Natural killer cell treated with Interleukin-12 subunit alpha and Interleukin-12 subunit beta and Interleukin-15 and Interleukin-18, amount 100 ng/mL, for 72 hours (primary cell): ENCODE measurements around the gene TIGD3. TPM values are rescaled to one million over a fixed set of nuclear protein-coding genes. Genes with fewer than 3 reads are reported as not detected.

Source experiments
- ATAC-seq, 2 donors: fragments of 150-1000 bp; cut with Tn5 transposase in 1 of 2; sonication (Bioruptor Pico), chemical (Tn5 transposase) in 1 of 2; 2 replicates each; pipeline ENCODE4 v1.10.0; 2021
- DNase-seq: peaks from one replicate; pipeline ENCODE4 v3.0.0; 2022; ENCODE audit warnings: low spot score
- H3K27ac Mint-ChIP-seq, 2 donors: 1 replicate in 1 of 2; 2 replicates in 1 of 2; pipeline ENCODE4 v1.8.0; 2022; ENCODE audit warnings: mixed read lengths in 2 of 2, mild to moderate bottlenecking in 1 of 2, moderate library complexity in 1 of 2
- H3K27me3 Mint-ChIP-seq, 2 donors: 1 replicate in 1 of 2; 2 replicates in 1 of 2; pipeline ENCODE4 v1.8.0; 2022; ENCODE audit warnings: mixed read lengths in 2 of 2
- H3K36me3 Mint-ChIP-seq: one replicate; pipeline ENCODE4 v1.8.0; 2022; ENCODE audit warnings: mixed read lengths
- H3K4me1 Mint-ChIP-seq, 2 donors: 1 replicate in 1 of 2; 2 replicates in 1 of 2; pipeline ENCODE4 v1.8.0; 2022; ENCODE audit warnings: low read depth in 2 of 2, mixed read lengths in 2 of 2, mild to moderate bottlenecking in 1 of 2
- H3K4me3 Mint-ChIP-seq: one replicate; pipeline ENCODE4 v1.8.0; 2022; ENCODE audit warnings: mixed read lengths
- H3K9me3 Mint-ChIP-seq: 2 replicates; pipeline ENCODE4 v1.8.0; 2022; ENCODE audit warnings: mixed read lengths
- total RNA-seq, 2 donors: library from RNA; stranded (reverse); gene quantifications; one replicate each; pipeline ENCODE4 v1.2.3, GENCODE V29; 2022

The TIGD3 gene
- total RNA-seq, 2 donors from 2014 or later = 0.59 to 1.3 TPM

GRCh38 chr11:65382033-65382803 is 27.7 kb downstream of the TIGD3 start, which contains the start of gene SLC25A45:
TSS of gene SLC25A45 (minus strand) at chr11:65382646. CDS start at chr11:65381951, 695 bp downstream.
- peak within 1 kb of the TSS; percentile 99 to 100 for H3K27ac Mint-ChIP-seq
- ATAC-seq = peak; percentile 90 to 93
- DNase-seq = peak; percentile 96
- H3K4me3 Mint-ChIP-seq = peak within 1 kb of the TSS; percentile 94
- H3K36me3 Mint-ChIP-seq = no peaks in the 10 kb centered on the region
- H3K4me1 Mint-ChIP-seq = peaks cover 38 to 41% of the 10 kb centered on the region in 2 donors
- H3K27me3 Mint-ChIP-seq = no peaks in the 10 kb centered on the region
- no peaks in the 10 kb centered on the region for H3K9me3 Mint-ChIP-seq

- peak; percentile 53 for DNase-seq
- peak overlapping the region; percentile 99 to 100 for H3K27ac Mint-ChIP-seq
- H3K9me3 Mint-ChIP-seq = no peaks in the 10 kb centered on the region
- ATAC-seq = no peak
- no peaks in the 10 kb centered on the region for H3K36me3 Mint-ChIP-seq
- no peaks in the 10 kb centered on the region for H3K27me3 Mint-ChIP-seq
- H3K4me3 Mint-ChIP-seq = peak overlapping the region; percentile 94
- H3K4me1 Mint-ChIP-seq = peaks cover 41 to 44% of the 10 kb centered on the region in 2 donors
Measured at GRCh38 chr11:65382804-65383368, 28.3 kb downstream of the TIGD3 start.

- H3K4me1 Mint-ChIP-seq = peaks cover 46 to 52% of the 10 kb centered on the region in 2 donors
- H3K4me3 Mint-ChIP-seq = peak overlapping the region; percentile 94
- H3K27ac Mint-ChIP-seq = peak overlapping the region; percentile 99 to 100
- ATAC-seq = no peak
- DNase-seq = no peak
- H3K9me3 Mint-ChIP-seq = no peaks in the 10 kb centered on the region
- no peaks in the 10 kb centered on the region for H3K36me3 Mint-ChIP-seq
- H3K27me3 Mint-ChIP-seq = no peaks in the 10 kb centered on the region
Measured at GRCh38 chr11:65383778-65384177, 29.2 kb downstream of the TIGD3 start.

DNA sequence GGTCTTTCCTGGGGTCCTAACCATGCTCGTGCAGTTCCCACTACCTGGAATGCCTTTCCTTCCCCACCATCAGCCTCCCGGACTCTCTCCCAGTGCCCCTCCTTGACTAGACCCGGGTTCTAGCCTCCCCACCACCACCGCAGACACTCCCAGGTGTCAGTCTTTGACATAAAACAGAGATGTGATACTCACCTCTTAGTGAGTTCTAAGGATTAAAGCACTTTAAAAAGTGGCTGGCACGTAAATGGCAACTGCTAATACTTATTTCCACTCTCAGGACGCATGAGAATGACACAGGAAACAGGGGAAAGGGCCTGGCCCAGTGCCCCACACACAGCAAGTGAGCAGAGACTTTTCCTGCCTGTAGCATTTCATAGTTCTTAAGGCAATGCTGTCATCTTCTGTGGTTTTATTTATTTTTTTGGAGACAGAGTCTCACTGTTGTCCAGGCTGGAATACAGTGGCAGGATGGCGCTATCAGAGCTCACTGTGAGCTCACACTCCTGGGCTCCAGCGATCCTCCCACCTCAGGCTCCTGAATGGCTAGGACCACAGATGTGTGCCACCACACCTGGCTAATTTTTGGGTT is 29.8 kb downstream of the TIGD3 start:
- Mint-ChIP-seq H3K4me1 (peaks cover 52 to 57% of the 10 kb centered on the region in 2 donors), H3K4me3 (peak overlapping the region; percentile 94), H3K27me3 (no peaks in the 10 kb centered on the region), H3K9me3 (no peaks in the 10 kb centered on the region), H3K27ac (peak overlapping the region; percentile 99 to 100), H3K36me3 (no peaks in the 10 kb centered on the region)
- ATAC-seq (no peak), DNase-seq (no peak)

DNA sequence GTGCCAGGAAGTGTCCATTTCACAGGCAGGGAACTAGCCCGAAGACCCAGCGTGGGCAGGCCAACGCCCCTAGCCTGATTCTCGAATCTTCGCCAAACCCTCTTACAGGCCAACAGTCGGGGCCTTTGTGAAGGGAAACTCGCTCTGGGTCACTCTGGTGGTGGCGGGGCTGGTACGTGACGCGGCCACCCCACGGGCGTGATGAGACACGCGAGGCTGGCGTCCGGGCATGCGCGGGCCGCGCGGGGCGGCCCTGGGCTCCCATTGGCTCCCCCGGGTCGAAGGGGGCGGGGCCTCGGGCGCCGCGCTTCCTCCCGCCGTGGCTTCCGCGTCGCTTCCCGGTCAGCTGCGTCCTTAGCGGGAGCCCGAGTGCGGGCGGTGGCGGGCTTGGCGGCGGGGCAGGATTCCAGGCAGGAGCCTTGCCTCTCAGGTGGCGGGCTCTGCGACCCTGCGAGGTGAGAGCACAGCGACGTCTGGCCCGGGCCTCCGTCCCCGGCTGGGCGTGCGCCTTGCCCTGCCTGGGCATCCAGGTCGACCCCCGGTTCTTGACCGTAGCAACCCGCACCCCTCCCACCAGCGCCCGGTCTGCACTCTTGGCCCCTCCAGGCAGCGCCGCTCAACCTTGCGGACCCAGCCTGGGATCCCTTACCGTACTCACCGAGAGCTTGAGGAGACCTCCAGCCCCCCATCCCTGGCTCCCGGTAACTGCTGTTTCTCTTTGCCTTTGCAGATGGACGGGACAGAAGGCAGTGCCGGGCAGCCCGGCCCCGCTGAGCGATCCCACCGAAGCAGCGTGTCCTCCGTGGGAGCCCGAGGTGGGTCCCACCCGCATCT is 32.0 kb downstream of the TIGD3 start, which contains the start of gene FRMD8:
TSS of gene FRMD8 (plus strand) at position 331 of the 834 bp plus-strand sequence. CDS start at position 731, 400 bp downstream.
- ATAC-seq (peak; percentile 69 to 79), DNase-seq (peak; percentile 94)
- no peaks in the 10 kb centered on the region for H3K27me3 Mint-ChIP-seq
- H3K4me3 Mint-ChIP-seq = peak within 1 kb of the TSS; percentile 94
- H3K9me3 Mint-ChIP-seq = no peaks in the 10 kb centered on the region
- peak within 1 kb of the TSS; percentile 99 to 100 for H3K27ac Mint-ChIP-seq
- peaks cover 57 to 62% of the 10 kb centered on the region in 2 donors for H3K4me1 Mint-ChIP-seq
- H3K36me3 Mint-ChIP-seq = no peaks in the 10 kb centered on the region

GRCh38 chr11:65388731-65389130 is 34.2 kb downstream of the TIGD3 start:
- peaks cover 44 to 59% of the 10 kb centered on the region in 2 donors for H3K4me1 Mint-ChIP-seq
- no peaks in the 10 kb centered on the region for H3K36me3 Mint-ChIP-seq
- H3K27me3 Mint-ChIP-seq = no peaks in the 10 kb centered on the region
- peak overlapping the region; percentile 67 for H3K4me3 Mint-ChIP-seq
- DNase-seq = no peak
- H3K9me3 Mint-ChIP-seq = no peaks in the 10 kb centered on the region
- H3K27ac Mint-ChIP-seq = peak overlapping the region; percentile 14 to 43
- no peak for ATAC-seq

DNA sequence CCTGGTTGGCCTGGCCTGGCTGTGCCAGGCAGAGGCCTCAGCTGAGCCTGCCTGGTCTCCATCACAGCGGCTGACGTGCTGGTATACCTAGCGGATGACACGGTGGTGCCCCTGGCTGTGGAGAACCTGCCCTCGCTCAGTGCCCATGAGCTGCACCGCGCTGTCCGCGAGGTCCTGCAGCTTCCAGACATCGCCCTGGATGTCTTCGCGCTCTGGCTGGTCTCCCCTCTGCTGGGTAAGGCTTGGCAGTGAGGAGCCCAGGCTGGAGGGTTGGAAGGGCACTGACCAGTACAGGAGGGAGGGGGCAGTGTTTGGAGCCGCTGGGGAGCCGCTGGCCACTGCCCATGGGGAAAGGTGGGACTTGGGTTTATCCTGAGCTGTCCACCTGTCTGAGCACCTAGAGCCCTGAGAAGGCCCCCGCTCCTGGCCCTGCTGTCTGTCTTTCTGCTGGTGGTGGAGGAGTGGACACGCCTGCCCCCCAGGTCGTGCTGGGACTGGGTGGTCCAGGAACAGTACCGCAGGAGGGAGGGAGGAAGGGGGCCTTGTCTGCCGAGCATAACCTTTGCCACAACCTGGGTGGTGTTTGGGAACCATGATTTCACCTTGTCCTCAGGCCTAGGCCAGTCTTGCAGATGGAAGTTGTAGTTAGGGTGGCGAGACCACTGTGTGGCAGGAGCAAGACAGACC is 34.9 kb downstream of the TIGD3 start:
- DNase-seq = no peak
- Mint-ChIP-seq H3K9me3 (no peaks in the 10 kb centered on the region), H3K27me3 (no peaks in the 10 kb centered on the region), H3K27ac (peak overlapping the region; percentile 14 to 63), H3K4me1 (peaks cover 37 to 52% of the 10 kb centered on the region in 2 donors), H3K4me3 (peak overlapping the region; percentile 67), H3K36me3 (no peaks in the 10 kb centered on the region)
- no peak for ATAC-seq

DNA sequence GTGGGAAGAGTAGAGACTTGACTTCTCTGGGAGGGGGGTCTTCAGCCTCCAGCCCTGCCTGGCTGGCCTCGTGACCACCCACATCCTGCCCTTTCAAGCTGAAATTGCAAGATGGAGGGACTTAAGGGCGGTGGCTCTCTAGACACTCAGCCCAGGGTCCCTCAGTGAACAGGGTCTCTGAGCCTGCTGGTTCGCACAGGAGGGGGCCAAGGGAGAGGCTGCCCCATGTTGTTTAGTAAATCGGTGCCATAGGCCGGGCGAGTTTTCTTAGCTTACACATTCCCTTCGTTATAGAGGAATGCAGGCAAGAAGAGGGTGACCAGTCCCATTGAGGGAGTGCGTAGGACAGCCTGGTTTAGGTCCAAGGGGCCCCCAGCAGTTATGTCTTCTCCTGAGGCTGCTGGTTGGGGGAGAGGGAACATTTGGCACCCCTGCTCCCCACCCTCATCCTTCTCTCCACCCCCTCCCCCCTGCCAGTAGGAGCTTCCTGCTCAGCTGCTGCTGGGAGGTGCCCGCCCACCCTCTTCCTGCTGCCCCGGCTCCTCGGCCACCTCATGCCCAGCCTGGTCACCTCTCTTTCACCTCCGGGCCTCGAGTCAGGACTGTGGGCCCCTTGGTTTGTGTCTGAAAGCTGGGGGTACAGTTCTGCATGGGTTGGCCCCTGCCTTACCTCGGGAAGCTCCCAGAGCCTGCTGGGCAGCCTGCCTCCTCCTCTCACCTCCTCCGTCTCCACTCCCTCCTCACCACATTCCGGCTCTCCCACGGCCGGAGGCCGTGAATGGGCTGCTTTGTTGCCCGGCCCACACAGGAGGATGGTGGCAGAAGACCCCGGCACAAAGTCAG is 35.8 kb downstream of the TIGD3 start:
- no peak overlapping the region for H3K4me3 Mint-ChIP-seq
- peaks cover 28 to 43% of the 10 kb centered on the region in 2 donors for H3K4me1 Mint-ChIP-seq
- peak overlapping the region in 1 of 2 donors; percentile 63 for H3K27ac Mint-ChIP-seq
- ATAC-seq (no peak), DNase-seq (no peak)
- H3K27me3 Mint-ChIP-seq = no peaks in the 10 kb centered on the region
- H3K36me3 Mint-ChIP-seq = no peaks in the 10 kb centered on the region
- no peaks in the 10 kb centered on the region for H3K9me3 Mint-ChIP-seq

GRCh38 chr11:65390996-65391395 is 36.4 kb downstream of the TIGD3 start:
- Mint-ChIP-seq H3K27ac (peak overlapping the region in 1 of 2 donors; percentile 43), H3K27me3 (no peaks in the 10 kb centered on the region), H3K4me1 (peaks cover 25 to 40% of the 10 kb centered on the region in 2 donors), H3K36me3 (no peaks in the 10 kb centered on the region), H3K4me3 (no peak overlapping the region), H3K9me3 (no peaks in the 10 kb centered on the region)
- DNase-seq = no peak
- no peak for ATAC-seq

DNA sequence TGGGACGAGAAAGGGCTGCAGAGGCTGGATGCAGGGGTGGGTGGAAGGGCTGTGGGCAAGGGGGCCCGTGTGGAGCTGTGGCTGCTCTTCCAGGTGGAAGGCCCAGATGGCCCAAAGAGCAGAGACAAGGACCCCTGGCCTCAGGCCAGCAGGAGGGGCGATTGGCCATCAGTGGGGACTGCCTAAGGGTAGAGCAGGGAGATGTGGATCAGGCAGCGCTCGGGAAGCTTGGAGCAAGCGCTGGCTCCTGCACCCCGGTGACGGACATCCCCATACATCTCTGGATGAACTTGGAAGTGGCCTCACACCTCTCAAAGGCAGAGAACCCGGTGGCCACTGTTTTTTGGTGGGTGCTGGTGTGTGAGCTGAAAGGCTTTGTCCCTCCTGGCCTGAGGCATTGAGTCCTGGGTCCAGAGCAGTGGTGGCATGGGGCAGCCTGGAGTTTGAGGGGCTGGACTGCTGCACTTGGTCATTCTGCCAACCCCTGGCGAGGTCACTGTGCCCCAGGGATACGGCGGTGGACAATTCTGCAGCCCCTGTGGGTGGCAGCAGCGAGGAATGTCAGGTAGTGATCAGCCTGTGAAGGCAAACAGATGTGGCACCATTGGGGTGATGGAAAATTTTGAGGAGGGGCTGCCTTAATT is 37.8 kb downstream of the TIGD3 start:
- Mint-ChIP-seq H3K36me3 (no peaks in the 10 kb centered on the region), H3K4me1 (peaks cover 20 to 34% of the 10 kb centered on the region in 2 donors), H3K27me3 (no peaks in the 10 kb centered on the region), H3K27ac (peak overlapping the region in 1 of 2 donors; percentile 64), H3K4me3 (no peak overlapping the region), H3K9me3 (no peaks in the 10 kb centered on the region)
- DNase-seq (no peak), ATAC-seq (no peak)

DNA sequence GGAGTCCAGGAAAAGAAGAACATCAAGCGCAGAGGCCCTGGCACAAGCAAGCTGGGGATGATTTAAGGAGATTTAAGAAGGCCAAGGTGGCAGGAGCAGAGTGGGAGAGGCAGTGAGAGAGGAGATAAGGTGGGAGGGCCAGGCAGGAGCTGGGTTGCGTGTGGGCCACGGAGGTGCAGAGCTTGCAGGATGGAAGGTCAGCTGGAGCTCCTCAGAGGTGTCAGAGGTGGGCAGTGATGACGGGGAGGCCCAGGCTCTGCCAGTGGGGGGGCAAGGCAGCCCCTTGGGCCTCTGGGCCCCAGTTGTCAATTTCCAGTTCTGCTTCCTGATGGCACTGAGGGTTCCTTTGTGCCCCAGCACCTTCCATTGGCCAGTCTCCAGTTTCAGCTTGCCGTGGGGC is 38.3 kb downstream of the TIGD3 start:
- Mint-ChIP-seq H3K4me3 (no peak overlapping the region), H3K27me3 (no peaks in the 10 kb centered on the region), H3K36me3 (no peaks in the 10 kb centered on the region), H3K27ac (peak overlapping the region in 1 of 2 donors; percentile 32), H3K4me1 (peaks cover 19 to 32% of the 10 kb centered on the region in 2 donors), H3K9me3 (no peaks in the 10 kb centered on the region)
- DNase-seq (no peak), ATAC-seq (no peak)
